SH-SY5Y (cell line): ENCODE results near the gene GBX2.

Experiments
- GATA2 ChIP-seq: IDR thresholded peaks from 2 replicates; pipeline ENCODE4 v1.6.1; 2011; ENCODE audit warnings: mild to moderate bottlenecking, low read depth, low read length
- GATA3 ChIP-seq: IDR thresholded peaks from 2 replicates; pipeline ENCODE4 v1.6.1; 2011; ENCODE audit warnings: low read depth, mild to moderate bottlenecking, low read length, moderate library complexity

- TF ChIP-seq GATA2: no peak
- TF ChIP-seq GATA3: no peak
These were observed 48.7 kb downstream of the GBX2 start for GRCh38 chr2:236119476-236119875.
